ENCODE results near the gene USP25.

GRCh38 chr21:15896501-15896900, 166.7 kb downstream of the USP25 start:
- TF ChIP-seq, protein P1, sequence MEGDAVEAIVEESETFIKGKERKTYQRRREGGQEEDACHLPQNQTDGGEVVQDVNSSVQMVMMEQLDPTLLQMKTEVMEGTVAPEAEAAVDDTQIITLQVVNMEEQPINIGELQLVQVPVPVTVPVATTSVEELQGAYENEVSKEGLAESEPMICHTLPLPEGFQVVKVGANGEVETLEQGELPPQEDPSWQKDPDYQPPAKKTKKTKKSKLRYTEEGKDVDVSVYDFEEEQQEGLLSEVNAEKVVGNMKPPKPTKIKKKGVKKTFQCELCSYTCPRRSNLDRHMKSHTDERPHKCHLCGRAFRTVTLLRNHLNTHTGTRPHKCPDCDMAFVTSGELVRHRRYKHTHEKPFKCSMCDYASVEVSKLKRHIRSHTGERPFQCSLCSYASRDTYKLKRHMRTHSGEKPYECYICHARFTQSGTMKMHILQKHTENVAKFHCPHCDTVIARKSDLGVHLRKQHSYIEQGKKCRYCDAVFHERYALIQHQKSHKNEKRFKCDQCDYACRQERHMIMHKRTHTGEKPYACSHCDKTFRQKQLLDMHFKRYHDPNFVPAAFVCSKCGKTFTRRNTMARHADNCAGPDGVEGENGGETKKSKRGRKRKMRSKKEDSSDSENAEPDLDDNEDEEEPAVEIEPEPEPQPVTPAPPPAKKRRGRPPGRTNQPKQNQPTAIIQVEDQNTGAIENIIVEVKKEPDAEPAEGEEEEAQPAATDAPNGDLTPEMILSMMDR (conservative IDR thresholded peaks at IDR 0.05) = no peak
- TF ChIP-seq EZH2 (IDR thresholded peaks at IDR 0.05; ENCODE audit: low read depth) = no peak

Data from PC-9 (cell line).